OCI-LY1 (cell line): Measurements from ENCODE around the gene CELSR1.

ENCODE experiments used
- H2AFZ ChIP-seq: fragments of 200-600 bp; sonication (generic), shearing (Covaris generic); 2 replicates; pipeline ENCODE4 v1.6.0; 2014; ENCODE audit warnings: antibody characterized with exemption, mild to moderate bottlenecking, low read length
- H3F3A ChIP-seq: fragments of 200-600 bp; sonication (generic), shearing (Covaris generic); 2 replicates; pipeline ENCODE4 v1.6.0; 2014; ENCODE audit warnings: mild to moderate bottlenecking, antibody characterized with exemption, low read length, moderate library complexity; ENCODE audit not compliant: insufficient read depth
- H3K27ac ChIP-seq: fragments of 200-600 bp; sonication (generic); 2 replicates; pipeline ENCODE4 v1.5.1; 2014; ENCODE audit warnings: low read length, mixed run types, mild to moderate bottlenecking, low read depth; ENCODE audit not compliant: poor library complexity, severe bottlenecking
- H3K27me3 ChIP-seq: fragments of 200-600 bp; sonication (generic); 2 replicates; pipeline ENCODE4 v1.6.0; 2014; ENCODE audit warnings: antibody characterized with exemption, mild to moderate bottlenecking, low read length, moderate library complexity; ENCODE audit not compliant: insufficient read depth
- H3K36me3 ChIP-seq: fragments of 200-600 bp; sonication (generic); 2 replicates; pipeline ENCODE4 v1.6.1; 2014; ENCODE audit warnings: mild to moderate bottlenecking, antibody characterized with exemption, low read length, moderate library complexity, mixed read lengths; ENCODE audit not compliant: insufficient read depth
- H3K4me1 ChIP-seq: fragments of 200-600 bp; sonication (generic); 2 replicates; pipeline ENCODE4 v1.5.1; 2014; ENCODE audit warnings: mild to moderate bottlenecking, low read length, moderate library complexity; ENCODE audit not compliant: insufficient read depth, severe bottlenecking
- H3K4me2 ChIP-seq: fragments of 200-600 bp; sonication (generic), shearing (Covaris generic); 2 replicates; pipeline ENCODE4 v1.6.1; 2014; ENCODE audit warnings: low read length
- H3K4me3 ChIP-seq: fragments of 200-600 bp; sonication (generic); 2 replicates; pipeline ENCODE4 v1.5.1; 2014; ENCODE audit warnings: low read length, low read depth, mild to moderate bottlenecking, mixed read lengths; ENCODE audit not compliant: poor library complexity, severe bottlenecking
- H3K79me2 ChIP-seq: fragments of 200-600 bp; shearing (Covaris generic); 2 replicates; pipeline ENCODE4 v1.6.1; 2016; ENCODE audit warnings: mixed run types, low read length, mixed read lengths; ENCODE audit not compliant: insufficient read depth
- H3K9ac ChIP-seq: fragments of 200-600 bp; sonication (generic), shearing (Covaris generic); 2 replicates; pipeline ENCODE4 v1.6.1; 2014; ENCODE audit warnings: mild to moderate bottlenecking, low read length, mixed read lengths
- H3K9me2 ChIP-seq: fragments of 200-600 bp; sonication (generic), shearing (Covaris generic); 2 replicates; pipeline ENCODE4 v1.6.1; 2014; ENCODE audit warnings: low read depth, mild to moderate bottlenecking, low read length, mixed read lengths
- H3K9me3 ChIP-seq: fragments of 200-600 bp; shearing (Covaris generic); 2 replicates; pipeline ENCODE4 v1.6.1; 2014; ENCODE audit warnings: low read length, mixed read lengths
- H4K20me1 ChIP-seq: fragments of 200-600 bp; sonication (generic), shearing (Covaris generic); 2 replicates; pipeline ENCODE4 v1.6.0; 2016; ENCODE audit warnings: mild to moderate bottlenecking, low read length; ENCODE audit not compliant: insufficient read depth
- EZH2 ChIP-seq: fragments of 200-600 bp; sonication (generic), shearing (Covaris generic); IDR thresholded peaks from 2 replicates; pipeline ENCODE4 v1.8.0; 2017; ENCODE audit warnings: borderline replicate concordance, mixed run types, mild to moderate bottlenecking, antibody characterized with exemption, low read length, moderate library complexity, mixed read lengths
- TF ChIP-seq, protein P1 (sequence below): fragments of 200-600 bp; sonication (generic), shearing (Covaris generic); IDR thresholded peaks from 2 replicates; pipeline ENCODE4 v1.5.1; 2017; ENCODE audit warnings: mild to moderate bottlenecking, antibody characterized with exemption, low read length, moderate library complexity, mixed read lengths

The CELSR1 gene

DNA sequence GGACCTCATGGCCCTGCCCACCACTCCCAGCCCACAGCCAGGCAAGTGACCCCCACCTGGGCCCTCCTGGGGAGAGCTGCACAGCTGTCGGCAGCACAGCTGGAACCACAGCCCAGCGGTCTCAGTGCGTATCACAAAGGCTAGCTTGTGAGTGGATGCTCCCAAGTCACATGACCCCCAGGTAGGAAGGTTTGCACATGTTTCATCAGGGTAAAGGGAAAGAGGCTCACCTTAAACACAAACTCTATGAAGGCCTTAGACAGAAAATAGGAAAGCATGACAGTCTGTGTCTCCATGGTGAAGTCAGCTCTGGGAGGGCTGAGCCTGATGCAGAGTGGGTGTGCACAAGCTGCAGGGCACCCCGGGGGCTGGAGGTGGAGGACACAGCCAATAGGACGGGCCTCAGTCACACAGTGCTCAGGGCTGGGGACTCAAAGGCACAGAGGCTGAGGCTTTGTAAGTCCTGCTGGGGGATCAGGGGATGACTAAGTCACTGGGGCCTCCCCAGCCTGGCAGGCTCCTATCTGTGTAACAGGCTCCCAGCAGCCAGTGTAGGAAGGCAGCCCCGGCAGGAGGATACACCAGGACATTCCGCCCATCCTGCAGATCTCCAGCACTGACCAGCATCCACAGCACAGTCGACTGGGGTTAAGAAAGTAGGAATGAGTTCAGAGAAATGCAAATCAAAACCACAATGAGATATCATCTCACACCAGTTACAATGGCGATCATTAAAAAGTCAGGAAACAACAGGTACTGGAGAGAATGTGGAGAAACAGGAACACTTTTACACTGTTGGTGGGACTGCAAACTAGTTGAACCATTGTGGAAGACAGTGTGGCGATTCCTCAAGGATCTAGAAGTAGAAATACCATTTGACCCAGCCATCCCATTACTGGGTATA lies 22.0 kb downstream of the CELSR1 start:
- Histone ChIP-seq H3K9ac (no peak overlapping the region), H3K27me3 (peaks cover 7% of the 10 kb centered on the region; the same call in 1 of the 2 replicates), H3K4me2 (no peak overlapping the region), H3K4me3 (no peak overlapping the region), H3K79me2 (no peaks in the 10 kb centered on the region), H2AFZ (no peak overlapping the region), H3K36me3 (no peaks in the 10 kb centered on the region), H4K20me1 (no peaks in the 10 kb centered on the region), H3K9me2 (no peaks in the 10 kb centered on the region), H3K27ac (no peak overlapping the region), H3F3A (no peaks in the 10 kb centered on the region), H3K4me1 (peaks cover 3% of the 10 kb centered on the region), H3K9me3 (no peaks in the 10 kb centered on the region)
- TF ChIP-seq EZH2: no peak
- TF ChIP-seq, protein P1, sequence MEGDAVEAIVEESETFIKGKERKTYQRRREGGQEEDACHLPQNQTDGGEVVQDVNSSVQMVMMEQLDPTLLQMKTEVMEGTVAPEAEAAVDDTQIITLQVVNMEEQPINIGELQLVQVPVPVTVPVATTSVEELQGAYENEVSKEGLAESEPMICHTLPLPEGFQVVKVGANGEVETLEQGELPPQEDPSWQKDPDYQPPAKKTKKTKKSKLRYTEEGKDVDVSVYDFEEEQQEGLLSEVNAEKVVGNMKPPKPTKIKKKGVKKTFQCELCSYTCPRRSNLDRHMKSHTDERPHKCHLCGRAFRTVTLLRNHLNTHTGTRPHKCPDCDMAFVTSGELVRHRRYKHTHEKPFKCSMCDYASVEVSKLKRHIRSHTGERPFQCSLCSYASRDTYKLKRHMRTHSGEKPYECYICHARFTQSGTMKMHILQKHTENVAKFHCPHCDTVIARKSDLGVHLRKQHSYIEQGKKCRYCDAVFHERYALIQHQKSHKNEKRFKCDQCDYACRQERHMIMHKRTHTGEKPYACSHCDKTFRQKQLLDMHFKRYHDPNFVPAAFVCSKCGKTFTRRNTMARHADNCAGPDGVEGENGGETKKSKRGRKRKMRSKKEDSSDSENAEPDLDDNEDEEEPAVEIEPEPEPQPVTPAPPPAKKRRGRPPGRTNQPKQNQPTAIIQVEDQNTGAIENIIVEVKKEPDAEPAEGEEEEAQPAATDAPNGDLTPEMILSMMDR: no peak

DNA sequence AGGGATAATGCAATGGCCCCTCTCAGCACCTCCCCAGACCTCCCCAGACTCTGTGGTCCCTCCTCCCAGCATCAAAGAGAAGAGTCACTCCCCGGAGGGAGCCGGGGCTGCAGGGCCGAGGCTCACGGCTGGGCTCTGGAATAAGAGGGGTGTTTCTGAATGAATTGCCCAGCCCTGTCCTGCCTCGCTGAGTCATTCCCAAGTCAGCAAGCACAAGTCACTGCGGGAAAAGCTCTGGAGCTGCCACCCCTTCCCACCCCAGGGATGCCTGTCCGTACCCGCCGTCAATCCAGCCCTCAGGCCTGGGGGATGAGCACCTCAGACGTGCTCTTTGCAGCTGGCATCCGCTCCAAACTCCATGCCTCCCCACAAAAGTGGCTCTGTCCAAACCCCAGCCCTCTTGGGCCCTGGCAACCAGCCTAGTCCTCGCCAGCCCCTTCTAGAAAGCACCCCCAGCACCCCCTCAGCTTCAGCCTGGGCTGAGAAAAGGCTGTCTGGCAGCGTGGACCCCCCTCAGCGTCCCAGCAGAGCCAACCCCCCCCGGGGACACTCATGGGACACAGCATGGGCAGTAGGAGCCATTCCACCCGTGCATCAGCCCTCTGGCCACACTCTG lies 22.7 kb downstream of the CELSR1 start:
- Histone ChIP-seq H4K20me1 (no peaks in the 10 kb centered on the region), H3K4me2 (no peak overlapping the region), H2AFZ (no peak overlapping the region), H3K9me2 (no peaks in the 10 kb centered on the region), H3K27ac (no peak overlapping the region), H3K4me1 (peaks cover 3% of the 10 kb centered on the region), H3K4me3 (no peak overlapping the region), H3K9ac (no peak overlapping the region), H3F3A (no peaks in the 10 kb centered on the region), H3K79me2 (no peaks in the 10 kb centered on the region), H3K36me3 (no peaks in the 10 kb centered on the region), H3K9me3 (no peaks in the 10 kb centered on the region), H3K27me3 (peaks cover 7% of the 10 kb centered on the region; the same call in 1 of the 2 replicates)
- TF ChIP-seq, protein P1: no peak

DNA sequence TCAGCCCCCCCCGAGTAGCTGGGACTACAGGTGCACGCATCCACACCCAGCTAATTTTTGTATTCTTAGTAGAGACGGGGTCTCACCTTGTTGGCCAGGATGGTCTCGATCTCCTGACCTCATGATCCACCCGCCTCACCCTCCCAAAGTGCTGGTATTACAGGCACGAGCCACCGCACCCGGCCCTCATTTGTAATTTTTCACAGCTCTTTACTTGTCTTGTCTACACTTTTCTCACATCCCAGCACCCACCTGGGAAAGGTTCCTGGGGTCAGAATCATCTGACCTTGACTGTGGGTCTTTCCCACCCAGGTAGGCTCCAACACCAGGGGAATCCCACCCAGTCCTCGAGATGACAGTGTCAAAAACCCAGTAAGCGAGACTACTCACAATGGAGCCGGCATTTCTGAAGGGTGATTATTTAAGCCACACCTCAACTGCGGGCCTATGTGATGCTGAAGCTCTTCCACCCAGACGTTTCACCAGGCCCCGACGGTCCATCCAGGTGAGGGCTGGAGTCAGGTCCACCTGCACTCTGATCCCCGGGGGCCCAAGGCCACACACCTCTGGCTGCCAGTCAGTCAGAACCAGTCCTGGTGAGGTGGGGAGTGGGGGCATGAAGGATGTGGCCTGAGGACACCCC lies 23.4 kb downstream of the CELSR1 start:
- no peaks in the 10 kb centered on the region for H3K9me3 ChIP-seq
- H3K27ac ChIP-seq: no peak overlapping the region
- no peak overlapping the region for H2AFZ ChIP-seq
- H3K36me3 ChIP-seq: no peaks in the 10 kb centered on the region
- H3K79me2 ChIP-seq: no peaks in the 10 kb centered on the region
- H3K9ac ChIP-seq: no peak overlapping the region
- H3K4me3 ChIP-seq: no peak overlapping the region
- peaks cover 3% of the 10 kb centered on the region for H3K4me1 ChIP-seq
- no peak overlapping the region for H3K4me2 ChIP-seq
- H3K9me2 ChIP-seq: no peaks in the 10 kb centered on the region
- H3K27me3 ChIP-seq: peaks cover 7% of the 10 kb centered on the region; the same call in 1 of the 2 replicates
- TF ChIP-seq EZH2: no peak
- TF ChIP-seq, protein P1: no peak
- no peaks in the 10 kb centered on the region for H4K20me1 ChIP-seq
- H3F3A ChIP-seq: no peaks in the 10 kb centered on the region
